Chondrocyte (in vitro differentiated cells): ENCODE data around the gene NRIP3. TPM values are rescaled to one million over a fixed set of nuclear protein-coding genes. Genes with fewer than 3 reads are reported as not detected.
"Not testable (repeated sequence)": the region's sequence is repeated elsewhere in the genome, so short reads cannot be mapped to it uniquely, and the experiment has no call there.

Experiments used
- DNase-seq: peaks from one replicate; pipeline ENCODE4 v3.0.0; 2021; ENCODE audit warnings: mixed read lengths, low spot score
- H3K27ac Mint-ChIP-seq: one replicate; pipeline ENCODE4 v1.8.0; 2021; ENCODE audit warnings: mild to moderate bottlenecking, moderate library complexity, mixed read lengths; ENCODE audit not compliant: unreplicated experiment
- H3K27me3 Mint-ChIP-seq: 2 replicates; pipeline ENCODE4 v1.8.0; 2021; ENCODE audit warnings: low read depth, mixed read lengths
- H3K36me3 Mint-ChIP-seq: 2 replicates; pipeline ENCODE4 v1.8.0; 2021; ENCODE audit warnings: low read depth, mixed read lengths
- H3K4me1 Mint-ChIP-seq: 2 replicates; pipeline ENCODE4 v1.8.0; 2021; ENCODE audit warnings: low read depth, mild to moderate bottlenecking, mixed read lengths
- H3K4me3 Mint-ChIP-seq: one replicate; pipeline ENCODE4 v1.8.0; 2021; ENCODE audit warnings: mild to moderate bottlenecking, moderate library complexity, mixed read lengths; ENCODE audit not compliant: unreplicated experiment
- H3K9me3 Mint-ChIP-seq: 2 replicates; pipeline ENCODE4 v1.8.0; 2021; ENCODE audit warnings: low read depth, mixed read lengths
- total RNA-seq: library from RNA; stranded (reverse); gene quantifications from 3 replicates; pipeline ENCODE4 v1.2.1, GENCODE V29; 2021
- TF ChIP-seq, protein P1 (sequence below): fragments of 200-600 bp; sonication (generic); IDR thresholded peaks from 2 replicates; pipeline ENCODE4 v1.5.0; 2021; ENCODE audit warnings: antibody characterized with exemption, mild to moderate bottlenecking, moderate library complexity

NRIP3 gene
- total RNA-seq, 1 donor from 2014 or later: 3.5 TPM

DNA sequence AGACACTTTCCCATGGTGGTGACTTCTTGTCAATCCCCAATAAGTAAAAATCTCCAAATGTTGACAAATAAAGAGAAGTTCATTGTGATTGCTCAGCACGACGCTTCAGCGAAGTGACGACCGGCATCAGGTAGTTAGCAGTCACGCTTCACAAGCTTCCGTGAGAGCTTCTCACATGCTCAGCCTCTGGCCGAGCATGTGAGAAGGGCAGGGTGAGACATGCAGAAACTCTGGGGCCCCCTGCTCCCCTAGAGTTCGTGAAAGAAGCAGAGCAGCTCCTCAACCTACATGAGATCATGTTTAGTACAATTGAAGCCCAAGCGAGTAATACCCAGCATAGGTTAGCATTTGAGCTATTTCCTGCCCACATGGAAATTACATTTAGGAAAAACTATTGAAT is 66.6 kb downstream of the NRIP3 start:
- no peak for DNase-seq
- Mint-ChIP-seq H3K27me3 (no peaks in the 10 kb centered on the region), H3K27ac (no peak overlapping the region), H3K9me3 (no peaks in the 10 kb centered on the region), H3K36me3 (no peaks in the 10 kb centered on the region), H3K4me3 (no peak overlapping the region), H3K4me1 (peaks cover 9% of the 10 kb centered on the region)
- TF ChIP-seq, protein P1, sequence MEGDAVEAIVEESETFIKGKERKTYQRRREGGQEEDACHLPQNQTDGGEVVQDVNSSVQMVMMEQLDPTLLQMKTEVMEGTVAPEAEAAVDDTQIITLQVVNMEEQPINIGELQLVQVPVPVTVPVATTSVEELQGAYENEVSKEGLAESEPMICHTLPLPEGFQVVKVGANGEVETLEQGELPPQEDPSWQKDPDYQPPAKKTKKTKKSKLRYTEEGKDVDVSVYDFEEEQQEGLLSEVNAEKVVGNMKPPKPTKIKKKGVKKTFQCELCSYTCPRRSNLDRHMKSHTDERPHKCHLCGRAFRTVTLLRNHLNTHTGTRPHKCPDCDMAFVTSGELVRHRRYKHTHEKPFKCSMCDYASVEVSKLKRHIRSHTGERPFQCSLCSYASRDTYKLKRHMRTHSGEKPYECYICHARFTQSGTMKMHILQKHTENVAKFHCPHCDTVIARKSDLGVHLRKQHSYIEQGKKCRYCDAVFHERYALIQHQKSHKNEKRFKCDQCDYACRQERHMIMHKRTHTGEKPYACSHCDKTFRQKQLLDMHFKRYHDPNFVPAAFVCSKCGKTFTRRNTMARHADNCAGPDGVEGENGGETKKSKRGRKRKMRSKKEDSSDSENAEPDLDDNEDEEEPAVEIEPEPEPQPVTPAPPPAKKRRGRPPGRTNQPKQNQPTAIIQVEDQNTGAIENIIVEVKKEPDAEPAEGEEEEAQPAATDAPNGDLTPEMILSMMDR: no peak

DNA sequence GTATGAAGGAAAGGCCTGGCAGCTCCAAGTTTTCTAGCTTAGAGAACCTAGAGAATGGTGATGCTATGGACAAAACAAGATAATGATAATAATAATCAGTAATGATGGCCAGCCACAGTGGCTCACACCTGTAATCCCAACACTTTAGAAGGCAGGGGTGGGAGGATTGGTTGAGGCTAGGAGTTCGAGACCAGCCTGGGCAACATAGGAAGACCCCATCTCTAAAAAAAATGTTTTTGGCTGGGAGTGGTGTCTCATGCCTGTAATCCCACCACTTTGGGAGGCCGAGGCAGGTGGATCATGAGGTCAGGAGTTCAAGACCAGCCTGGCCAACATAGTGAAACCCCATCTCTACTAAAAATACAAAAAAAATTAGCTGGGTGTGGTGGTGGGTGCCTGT is 68.0 kb downstream of the NRIP3 start:
- H3K4me1 Mint-ChIP-seq, H3K36me3 Mint-ChIP-seq: not testable (repeated sequence)

DNA sequence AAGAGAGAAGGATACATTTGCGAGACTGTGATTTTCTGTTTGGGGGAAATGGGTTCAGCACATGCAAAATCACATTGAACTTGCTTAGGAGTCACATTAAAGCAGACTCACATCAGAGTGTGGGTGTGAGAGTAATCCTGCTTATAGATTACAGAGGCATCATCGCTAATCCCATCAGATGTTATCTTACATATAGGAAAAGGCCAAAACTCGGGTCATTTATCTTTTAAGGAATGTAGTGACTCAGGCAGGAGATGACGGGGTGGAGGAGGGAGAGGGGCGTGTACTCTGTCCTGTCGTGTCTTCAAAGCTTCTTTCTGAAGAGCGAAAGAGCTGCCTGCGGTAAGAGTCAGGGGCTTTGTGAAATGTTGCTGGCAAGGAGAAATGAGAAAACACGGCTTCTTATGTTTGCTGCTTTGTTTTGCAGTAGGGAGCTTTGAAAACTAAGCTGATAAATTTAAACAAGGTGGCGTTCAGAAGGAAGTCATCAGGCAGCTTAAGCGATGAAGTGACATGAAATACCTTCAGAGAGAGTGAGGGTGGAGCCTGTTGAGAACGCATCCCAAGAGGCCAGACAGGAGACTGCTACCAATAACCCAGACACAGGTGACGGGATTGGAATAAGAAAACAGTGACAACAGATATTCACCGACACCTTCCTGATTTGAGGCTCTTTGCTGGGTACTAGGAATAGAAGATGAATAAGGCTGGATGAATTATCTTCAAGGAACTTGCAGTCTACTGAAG is 68.9 kb downstream of the NRIP3 start:
- Mint-ChIP-seq H3K27ac (peak overlapping the region; percentile 19), H3K4me3 (peak overlapping the region; percentile 35), H3K9me3 (no peaks in the 10 kb centered on the region), H3K36me3 (no peaks in the 10 kb centered on the region), H3K27me3 (no peaks in the 10 kb centered on the region), H3K4me1 (peaks cover 9% of the 10 kb centered on the region)
- no peak for DNase-seq
- TF ChIP-seq, protein P1: no peak

More for the DNA sequence above, 68.0 kb downstream of the NRIP3 start:
- H3K27me3 Mint-ChIP-seq, H3K9me3 Mint-ChIP-seq, H3K4me3 Mint-ChIP-seq, DNase-seq, H3K27ac Mint-ChIP-seq: not testable (repeated sequence)

DNA sequence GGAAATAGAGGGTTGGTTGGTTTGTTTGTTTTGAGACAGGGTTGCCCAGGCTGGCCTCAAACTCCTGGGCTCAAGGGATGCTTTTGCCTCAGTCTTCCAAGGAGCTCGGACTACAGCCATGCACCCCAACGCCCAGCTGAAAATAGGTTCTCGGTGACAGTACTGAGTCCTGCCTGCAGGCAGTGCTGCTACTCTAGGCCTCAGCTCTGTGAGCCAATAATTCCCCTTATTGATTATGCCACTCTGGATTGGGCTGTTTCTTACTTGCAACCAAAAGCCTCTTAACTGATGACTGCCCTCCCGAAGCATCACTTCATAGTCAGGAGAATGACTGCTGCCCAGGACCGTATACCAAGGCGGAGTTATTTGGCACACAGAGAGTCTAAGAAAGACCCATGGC is 69.9 kb downstream of the NRIP3 start:
- Mint-ChIP-seq H3K4me3 (no peak overlapping the region), H3K27me3 (no peaks in the 10 kb centered on the region), H3K4me1 (peaks cover 9% of the 10 kb centered on the region), H3K27ac (no peak overlapping the region), H3K9me3 (no peaks in the 10 kb centered on the region), H3K36me3 (no peaks in the 10 kb centered on the region)
- TF ChIP-seq, protein P1: peak; percentile 22
- no peak for DNase-seq

DNA sequence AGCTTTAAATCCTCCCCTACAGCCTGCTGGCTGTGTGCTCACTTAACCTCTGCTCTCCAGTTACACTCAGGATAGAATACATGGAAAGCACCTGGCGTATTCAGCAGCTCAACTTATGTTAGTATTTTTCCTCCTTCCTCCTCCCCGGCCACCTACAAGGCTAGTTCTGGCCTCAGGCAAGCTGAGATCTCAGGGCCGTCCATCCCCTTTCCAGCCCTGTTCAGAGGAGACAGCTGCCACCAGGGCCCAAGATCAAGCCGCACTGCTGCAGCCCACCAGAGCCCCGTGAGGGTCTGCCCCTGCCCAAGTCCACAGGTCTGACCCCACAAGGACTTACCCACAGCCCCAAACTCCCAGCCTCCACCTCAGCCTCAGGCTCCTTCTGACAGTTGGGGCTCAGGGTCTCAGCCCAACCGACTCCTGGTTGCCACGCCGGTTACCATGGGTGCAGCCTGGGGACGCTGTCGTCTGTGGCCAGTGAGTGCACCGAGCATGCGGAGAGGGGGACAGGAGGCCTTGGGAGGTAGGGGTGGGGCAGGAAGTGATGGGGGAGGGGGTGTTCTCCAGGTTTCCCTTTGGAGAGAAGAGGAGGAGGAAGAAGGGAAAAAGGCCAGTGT is 71.1 kb downstream of the NRIP3 start, which contains the start of gene C11orf16:
Gene C11orf16, minus strand, starts transcription at position 384 of the 617 bp plus-strand sequence. CDS start 639 bp downstream, outside the sequence.
- Mint-ChIP-seq H3K9me3 (no peaks in the 10 kb centered on the region), H3K4me3 (no peak within 1 kb of the TSS), H3K27ac (no peak within 1 kb of the TSS), H3K36me3 (no peaks in the 10 kb centered on the region), H3K27me3 (no peaks in the 10 kb centered on the region), H3K4me1 (peaks cover 9% of the 10 kb centered on the region)
- no peak for DNase-seq
- TF ChIP-seq, protein P1: no peak

Other genes starting within 250 kb of the NRIP3 start
- 24.0 to 30.1 TPM (median 29.3 TPM) in 3 replicates for gene AKIP1, start 92.8 kb downstream of the NRIP3 start, total RNA-seq
- gene C11orf16, start 71.1 kb downstream of the NRIP3 start, total RNA-seq: not detected in 3 replicates
- not detected in 3 replicates for gene ASCL3, start 61.0 kb downstream of the NRIP3 start, total RNA-seq
- 20.7 to 28.2 TPM (median 22.5 TPM) in 3 replicates for gene TMEM9B, start 39.6 kb downstream of the NRIP3 start, total RNA-seq
- 2.0 to 5.0 TPM (median 4.6 TPM) in 3 replicates for gene SCUBE2, start 87.6 kb upstream of the NRIP3 start, total RNA-seq